SK-N-SH (cell line): Measurements from ENCODE around the gene GNAL.

Source experiments
- GATA2 ChIP-seq: sonication (generic); formaldehyde crosslinking; IDR thresholded peaks from 2 replicates; pipeline ENCODE4 v1.5.0; 2020; ENCODE audit warnings: mild to moderate bottlenecking, missing genetic modification reagents
- JUND ChIP-seq: IDR thresholded peaks from 2 replicates; pipeline ENCODE4 v1.4.0; 2012
- PBX3 ChIP-seq: IDR thresholded peaks from 2 replicates; pipeline ENCODE4; 2012
- POLR2AphosphoS5 ChIP-seq: IDR thresholded peaks from 2 replicates; pipeline ENCODE4 v1.6.1; 2012; ENCODE audit warnings: low read depth, low read length
- TF ChIP-seq, protein P1 (sequence below): fragments of 200-600 bp; sonication (generic); IDR thresholded peaks from 2 replicates; pipeline ENCODE4 v1.6.1; 2017; ENCODE audit warnings: antibody characterized with exemption, mild to moderate bottlenecking, moderate library complexity

GRCh38 chr18:11665587-11665986 is 23.5 kb upstream of the GNAL start:
- TF ChIP-seq POLR2AphosphoS5 (no peak), GATA2 (CRISPR knock-in tag) (no peak), PBX3 (no peak), JUND (no peak)
- TF ChIP-seq, protein P1, sequence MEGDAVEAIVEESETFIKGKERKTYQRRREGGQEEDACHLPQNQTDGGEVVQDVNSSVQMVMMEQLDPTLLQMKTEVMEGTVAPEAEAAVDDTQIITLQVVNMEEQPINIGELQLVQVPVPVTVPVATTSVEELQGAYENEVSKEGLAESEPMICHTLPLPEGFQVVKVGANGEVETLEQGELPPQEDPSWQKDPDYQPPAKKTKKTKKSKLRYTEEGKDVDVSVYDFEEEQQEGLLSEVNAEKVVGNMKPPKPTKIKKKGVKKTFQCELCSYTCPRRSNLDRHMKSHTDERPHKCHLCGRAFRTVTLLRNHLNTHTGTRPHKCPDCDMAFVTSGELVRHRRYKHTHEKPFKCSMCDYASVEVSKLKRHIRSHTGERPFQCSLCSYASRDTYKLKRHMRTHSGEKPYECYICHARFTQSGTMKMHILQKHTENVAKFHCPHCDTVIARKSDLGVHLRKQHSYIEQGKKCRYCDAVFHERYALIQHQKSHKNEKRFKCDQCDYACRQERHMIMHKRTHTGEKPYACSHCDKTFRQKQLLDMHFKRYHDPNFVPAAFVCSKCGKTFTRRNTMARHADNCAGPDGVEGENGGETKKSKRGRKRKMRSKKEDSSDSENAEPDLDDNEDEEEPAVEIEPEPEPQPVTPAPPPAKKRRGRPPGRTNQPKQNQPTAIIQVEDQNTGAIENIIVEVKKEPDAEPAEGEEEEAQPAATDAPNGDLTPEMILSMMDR: no peak
